WTC11 (cell line): Measurements from ENCODE around the gene MTCL1. TPM values are rescaled to one million over a fixed set of nuclear protein-coding genes. Genes with fewer than 3 reads are reported as not detected.

Source experiments
- ATAC-seq: fragments of 200-7000 bp; cut with Tn5 transposase; 2 replicates; pipeline ENCODE4 v1.10.0; 2021; ENCODE audit warnings: mild to moderate bottlenecking, moderate library complexity
- CTCF ChIA-PET: fragments of 300-600 bp; sonication (Branson Sonifier 250); formaldehyde crosslinking; loops from one replicate; lab custom pipeline; 2021; ENCODE audit warnings: antibody characterized with exemption; lab: Charles Lee
- POLR2A ChIA-PET: fragments of 350-600 bp; sonication (Branson Sonifier 250); formaldehyde crosslinking; loops from one replicate; lab custom pipeline; 2021; ENCODE audit warnings: antibody characterized with exemption; lab: Charles Lee
- DNase-seq: peaks from one replicate; pipeline ENCODE4 v3.0.0; 2021; ENCODE audit warnings: low spot score
- H3K27ac Mint-ChIP-seq: 2 replicates; pipeline ENCODE4 v1.8.0; 2021; ENCODE audit warnings: mixed read lengths
- H3K27me3 Mint-ChIP-seq: 2 replicates; pipeline ENCODE4 v1.8.0; 2021; ENCODE audit warnings: low read depth, mild to moderate bottlenecking, moderate library complexity, mixed read lengths
- H3K36me3 Mint-ChIP-seq: 2 replicates; pipeline ENCODE4 v1.8.0; 2021; ENCODE audit warnings: mixed read lengths
- H3K4me1 Mint-ChIP-seq: 2 replicates; pipeline ENCODE4 v1.8.0; 2022; ENCODE audit warnings: mixed read lengths
- H3K4me3 Mint-ChIP-seq: 2 replicates; pipeline ENCODE4 v1.8.0; 2021; ENCODE audit warnings: mild to moderate bottlenecking, moderate library complexity, mixed read lengths
- H3K9me3 Mint-ChIP-seq: 2 replicates; pipeline ENCODE4 v1.8.0; 2021; ENCODE audit warnings: mixed read lengths
- CREM ChIP-seq: sonication (generic); formaldehyde crosslinking; IDR thresholded peaks from 2 replicates; pipeline ENCODE4 v1.8.1; 2022; ENCODE audit warnings: mild to moderate bottlenecking, missing genetic modification reagents, moderate library complexity
- FOXJ3 ChIP-seq: sonication (generic); formaldehyde crosslinking; IDR thresholded peaks from 2 replicates; pipeline ENCODE4 v1.9.0; 2021; ENCODE audit warnings: missing genetic modification reagents, mild to moderate bottlenecking, borderline replicate concordance
- FOXP1 ChIP-seq: sonication (generic); formaldehyde crosslinking; IDR thresholded peaks from 2 replicates; pipeline ENCODE4 v1.8.0; 2022; ENCODE audit warnings: missing genetic modification reagents, mild to moderate bottlenecking, moderate library complexity, borderline replicate concordance
- JUN ChIP-seq: sonication (generic); formaldehyde crosslinking; IDR thresholded peaks from 2 replicates; pipeline ENCODE4 v1.8.0; 2023; ENCODE audit warnings: mild to moderate bottlenecking, missing genetic modification reagents
- NFATC4 ChIP-seq: fragments of 250-450 bp; sonication (Bioruptor Pico); IDR thresholded peaks from 2 replicates; pipeline ENCODE4 v1.9.0; 2021; ENCODE audit warnings: mild to moderate bottlenecking
- RELA ChIP-seq: sonication (generic); formaldehyde crosslinking; IDR thresholded peaks from 2 replicates; pipeline ENCODE4 v1.8.1; 2022; ENCODE audit warnings: missing genetic modification reagents, mild to moderate bottlenecking, borderline replicate concordance
- SOX15 ChIP-seq: fragments of 250-450 bp; sonication (Bioruptor Pico); IDR thresholded peaks from 2 replicates; pipeline ENCODE4 v1.9.0; 2021; ENCODE audit warnings: mild to moderate bottlenecking
- ZBTB21 ChIP-seq: sonication (generic); formaldehyde crosslinking; IDR thresholded peaks from 2 replicates; pipeline ENCODE4 v1.8.1; 2023; ENCODE audit warnings: mild to moderate bottlenecking, missing genetic modification reagents, borderline replicate concordance
- ZNF317 ChIP-seq: sonication (generic); formaldehyde crosslinking; IDR thresholded peaks from 2 replicates; pipeline ENCODE4 v1.8.1; 2023; ENCODE audit warnings: low read depth, mild to moderate bottlenecking, moderate library complexity, missing genetic modification reagents, borderline replicate concordance
- ZNF396 ChIP-seq: fragments of 250-450 bp; sonication (Bioruptor Pico); IDR thresholded peaks from 2 replicates; pipeline ENCODE4 v1.8.0; 2021; ENCODE audit warnings: mild to moderate bottlenecking, moderate library complexity, borderline replicate concordance
- total RNA-seq: library from RNA; stranded (reverse); gene quantifications from 3 replicates; pipeline ENCODE4 v1.2.3, GENCODE V29; 2021
- TF ChIP-seq, protein P1 (sequence below): fragments of 250-450 bp; sonication (Bioruptor Pico); IDR thresholded peaks from 2 replicates; pipeline ENCODE4 v2.1.2; 2022; ENCODE audit warnings: mild to moderate bottlenecking, moderate library complexity
- TF ChIP-seq, protein P2 (sequence below): fragments of 250-450 bp; sonication (Bioruptor Pico); IDR thresholded peaks from 2 replicates; pipeline ENCODE4 v1.9.0; 2021; ENCODE audit warnings: moderate library complexity, mild to moderate bottlenecking, inconsistent platforms, borderline replicate concordance
- TF ChIP-seq, protein P3 (sequence below): sonication (generic); formaldehyde crosslinking; IDR thresholded peaks from 2 replicates; pipeline ENCODE4 v1.8.1; 2023; ENCODE audit warnings: mild to moderate bottlenecking, missing genetic modification reagents, moderate library complexity
- TF ChIP-seq, protein P4 (sequence below): sonication (generic); formaldehyde crosslinking; IDR thresholded peaks from 2 replicates; pipeline ENCODE4 v1.8.0; 2022; ENCODE audit warnings: missing genetic modification reagents
- TF ChIP-seq, protein P5 (sequence below): sonication (generic); formaldehyde crosslinking; IDR thresholded peaks from 2 replicates; pipeline ENCODE4 v1.8.1; 2023; ENCODE audit warnings: mild to moderate bottlenecking, missing genetic modification reagents, borderline replicate concordance
- TF ChIP-seq, protein P6 (sequence below): fragments of 250-450 bp; sonication (Bioruptor Pico); conservative IDR thresholded peaks from 2 replicates; pipeline ENCODE4 v1.9.0; 2021; ENCODE audit warnings: mild to moderate bottlenecking
- TF ChIP-seq, protein P7 (sequence below): sonication (generic); formaldehyde crosslinking; IDR thresholded peaks from 2 replicates; pipeline ENCODE4 v1.8.1; 2022; ENCODE audit warnings: low read depth, missing genetic modification reagents, borderline replicate concordance

MTCL1 gene
- total RNA-seq, 1 experiment from 2014 or later = 64.3 TPM

DNA sequence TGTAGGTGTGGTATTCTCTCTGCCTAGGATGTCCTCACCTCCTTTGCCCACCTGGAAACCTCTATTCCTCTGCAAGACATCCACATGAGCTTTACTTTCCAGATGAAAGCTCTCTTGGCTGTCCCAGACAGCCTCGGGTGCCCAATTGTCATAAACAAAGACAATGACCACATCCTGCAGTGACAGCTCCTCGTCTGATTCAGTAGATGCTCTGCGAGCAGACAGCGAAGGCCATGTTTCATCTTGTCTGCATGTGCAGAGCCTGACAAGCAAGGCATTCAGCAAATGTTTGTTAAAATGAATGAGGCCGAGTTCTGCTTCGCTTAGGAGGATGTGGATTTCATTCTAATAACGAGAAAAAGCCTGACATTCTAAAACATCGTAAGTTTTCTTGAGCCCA, 150.9 kb downstream of the MTCL1 start:
- H3K4me3 Mint-ChIP-seq = no peak overlapping the region
- TF ChIP-seq, protein P1, sequence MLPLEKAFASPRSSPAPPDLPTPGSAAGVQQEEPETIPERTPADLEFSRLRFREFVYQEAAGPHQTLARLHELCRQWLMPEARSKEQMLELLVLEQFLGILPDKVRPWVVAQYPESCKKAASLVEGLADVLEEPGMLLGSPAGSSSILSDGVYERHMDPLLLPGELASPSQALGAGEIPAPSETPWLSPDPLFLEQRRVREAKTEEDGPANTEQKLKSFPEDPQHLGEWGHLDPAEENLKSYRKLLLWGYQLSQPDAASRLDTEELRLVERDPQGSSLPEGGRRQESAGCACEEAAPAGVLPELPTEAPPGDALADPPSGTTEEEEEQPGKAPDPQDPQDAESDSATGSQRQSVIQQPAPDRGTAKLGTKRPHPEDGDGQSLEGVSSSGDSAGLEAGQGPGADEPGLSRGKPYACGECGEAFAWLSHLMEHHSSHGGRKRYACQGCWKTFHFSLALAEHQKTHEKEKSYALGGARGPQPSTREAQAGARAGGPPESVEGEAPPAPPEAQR (CRISPR knock-in tag) = no peak
- TF ChIP-seq RELA (CRISPR knock-in tag) (no peak), ZNF396 (CRISPR knock-in tag) (no peak), FOXP1 (CRISPR knock-in tag) (no peak), ZNF317 (CRISPR knock-in tag) (no peak)
- TF ChIP-seq, protein P2, sequence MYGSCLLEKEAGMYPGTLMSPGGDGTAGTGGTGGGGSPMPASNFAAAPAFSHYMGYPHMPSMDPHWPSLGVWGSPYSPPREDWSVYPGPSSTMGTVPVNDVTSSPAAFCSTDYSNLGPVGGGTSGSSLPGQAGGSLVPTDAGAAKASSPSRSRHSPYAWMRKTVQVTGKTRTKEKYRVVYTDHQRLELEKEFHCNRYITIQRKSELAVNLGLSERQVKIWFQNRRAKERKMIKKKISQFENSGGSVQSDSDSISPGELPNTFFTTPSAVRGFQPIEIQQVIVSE (CRISPR knock-in tag) = no peak
- TF ChIP-seq, protein P3, sequence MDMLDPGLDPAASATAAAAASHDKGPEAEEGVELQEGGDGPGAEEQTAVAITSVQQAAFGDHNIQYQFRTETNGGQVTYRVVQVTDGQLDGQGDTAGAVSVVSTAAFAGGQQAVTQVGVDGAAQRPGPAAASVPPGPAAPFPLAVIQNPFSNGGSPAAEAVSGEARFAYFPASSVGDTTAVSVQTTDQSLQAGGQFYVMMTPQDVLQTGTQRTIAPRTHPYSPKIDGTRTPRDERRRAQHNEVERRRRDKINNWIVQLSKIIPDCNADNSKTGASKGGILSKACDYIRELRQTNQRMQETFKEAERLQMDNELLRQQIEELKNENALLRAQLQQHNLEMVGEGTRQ (CRISPR knock-in tag) = no peak
- TF ChIP-seq, protein P4, sequence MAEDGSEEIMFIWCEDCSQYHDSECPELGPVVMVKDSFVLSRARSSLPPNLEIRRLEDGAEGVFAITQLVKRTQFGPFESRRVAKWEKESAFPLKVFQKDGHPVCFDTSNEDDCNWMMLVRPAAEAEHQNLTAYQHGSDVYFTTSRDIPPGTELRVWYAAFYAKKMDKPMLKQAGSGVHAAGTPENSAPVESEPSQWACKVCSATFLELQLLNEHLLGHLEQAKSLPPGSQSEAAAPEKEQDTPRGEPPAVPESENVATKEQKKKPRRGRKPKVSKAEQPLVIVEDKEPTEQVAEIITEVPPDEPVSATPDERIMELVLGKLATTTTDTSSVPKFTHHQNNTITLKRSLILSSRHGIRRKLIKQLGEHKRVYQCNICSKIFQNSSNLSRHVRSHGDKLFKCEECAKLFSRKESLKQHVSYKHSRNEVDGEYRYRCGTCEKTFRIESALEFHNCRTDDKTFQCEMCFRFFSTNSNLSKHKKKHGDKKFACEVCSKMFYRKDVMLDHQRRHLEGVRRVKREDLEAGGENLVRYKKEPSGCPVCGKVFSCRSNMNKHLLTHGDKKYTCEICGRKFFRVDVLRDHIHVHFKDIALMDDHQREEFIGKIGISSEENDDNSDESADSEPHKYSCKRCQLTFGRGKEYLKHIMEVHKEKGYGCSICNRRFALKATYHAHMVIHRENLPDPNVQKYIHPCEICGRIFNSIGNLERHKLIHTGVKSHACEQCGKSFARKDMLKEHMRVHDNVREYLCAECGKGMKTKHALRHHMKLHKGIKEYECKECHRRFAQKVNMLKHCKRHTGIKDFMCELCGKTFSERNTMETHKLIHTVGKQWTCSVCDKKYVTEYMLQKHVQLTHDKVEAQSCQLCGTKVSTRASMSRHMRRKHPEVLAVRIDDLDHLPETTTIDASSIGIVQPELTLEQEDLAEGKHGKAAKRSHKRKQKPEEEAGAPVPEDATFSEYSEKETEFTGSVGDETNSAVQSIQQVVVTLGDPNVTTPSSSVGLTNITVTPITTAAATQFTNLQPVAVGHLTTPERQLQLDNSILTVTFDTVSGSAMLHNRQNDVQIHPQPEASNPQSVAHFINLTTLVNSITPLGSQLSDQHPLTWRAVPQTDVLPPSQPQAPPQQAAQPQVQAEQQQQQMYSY (CRISPR knock-in tag) = no peak
- TF ChIP-seq, protein P5, sequence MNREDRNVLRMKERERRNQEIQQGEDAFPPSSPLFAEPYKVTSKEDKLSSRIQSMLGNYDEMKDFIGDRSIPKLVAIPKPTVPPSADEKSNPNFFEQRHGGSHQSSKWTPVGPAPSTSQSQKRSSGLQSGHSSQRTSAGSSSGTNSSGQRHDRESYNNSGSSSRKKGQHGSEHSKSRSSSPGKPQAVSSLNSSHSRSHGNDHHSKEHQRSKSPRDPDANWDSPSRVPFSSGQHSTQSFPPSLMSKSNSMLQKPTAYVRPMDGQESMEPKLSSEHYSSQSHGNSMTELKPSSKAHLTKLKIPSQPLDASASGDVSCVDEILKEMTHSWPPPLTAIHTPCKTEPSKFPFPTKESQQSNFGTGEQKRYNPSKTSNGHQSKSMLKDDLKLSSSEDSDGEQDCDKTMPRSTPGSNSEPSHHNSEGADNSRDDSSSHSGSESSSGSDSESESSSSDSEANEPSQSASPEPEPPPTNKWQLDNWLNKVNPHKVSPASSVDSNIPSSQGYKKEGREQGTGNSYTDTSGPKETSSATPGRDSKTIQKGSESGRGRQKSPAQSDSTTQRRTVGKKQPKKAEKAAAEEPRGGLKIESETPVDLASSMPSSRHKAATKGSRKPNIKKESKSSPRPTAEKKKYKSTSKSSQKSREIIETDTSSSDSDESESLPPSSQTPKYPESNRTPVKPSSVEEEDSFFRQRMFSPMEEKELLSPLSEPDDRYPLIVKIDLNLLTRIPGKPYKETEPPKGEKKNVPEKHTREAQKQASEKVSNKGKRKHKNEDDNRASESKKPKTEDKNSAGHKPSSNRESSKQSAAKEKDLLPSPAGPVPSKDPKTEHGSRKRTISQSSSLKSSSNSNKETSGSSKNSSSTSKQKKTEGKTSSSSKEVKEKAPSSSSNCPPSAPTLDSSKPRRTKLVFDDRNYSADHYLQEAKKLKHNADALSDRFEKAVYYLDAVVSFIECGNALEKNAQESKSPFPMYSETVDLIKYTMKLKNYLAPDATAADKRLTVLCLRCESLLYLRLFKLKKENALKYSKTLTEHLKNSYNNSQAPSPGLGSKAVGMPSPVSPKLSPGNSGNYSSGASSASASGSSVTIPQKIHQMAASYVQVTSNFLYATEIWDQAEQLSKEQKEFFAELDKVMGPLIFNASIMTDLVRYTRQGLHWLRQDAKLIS (CRISPR knock-in tag) = no peak
- ATAC-seq (no peak), DNase-seq (no peak)
- no peak overlapping the region for H3K27ac Mint-ChIP-seq
- no peaks in the 10 kb centered on the region for H3K36me3 Mint-ChIP-seq
- H3K9me3 Mint-ChIP-seq = no peaks in the 10 kb centered on the region
- H3K4me1 Mint-ChIP-seq = peaks cover 16% of the 10 kb centered on the region
- H3K27me3 Mint-ChIP-seq = no peaks in the 10 kb centered on the region
- ChIA-PET POLR2A (no interaction called here), CTCF (interaction anchor here (1.2 to 1.5 kb wide), 3 partner anchors 15 to 149 kb away, joined by 3 to 4 read pairs (median 4); no protein-coding TSS in a partner anchor)

DNA sequence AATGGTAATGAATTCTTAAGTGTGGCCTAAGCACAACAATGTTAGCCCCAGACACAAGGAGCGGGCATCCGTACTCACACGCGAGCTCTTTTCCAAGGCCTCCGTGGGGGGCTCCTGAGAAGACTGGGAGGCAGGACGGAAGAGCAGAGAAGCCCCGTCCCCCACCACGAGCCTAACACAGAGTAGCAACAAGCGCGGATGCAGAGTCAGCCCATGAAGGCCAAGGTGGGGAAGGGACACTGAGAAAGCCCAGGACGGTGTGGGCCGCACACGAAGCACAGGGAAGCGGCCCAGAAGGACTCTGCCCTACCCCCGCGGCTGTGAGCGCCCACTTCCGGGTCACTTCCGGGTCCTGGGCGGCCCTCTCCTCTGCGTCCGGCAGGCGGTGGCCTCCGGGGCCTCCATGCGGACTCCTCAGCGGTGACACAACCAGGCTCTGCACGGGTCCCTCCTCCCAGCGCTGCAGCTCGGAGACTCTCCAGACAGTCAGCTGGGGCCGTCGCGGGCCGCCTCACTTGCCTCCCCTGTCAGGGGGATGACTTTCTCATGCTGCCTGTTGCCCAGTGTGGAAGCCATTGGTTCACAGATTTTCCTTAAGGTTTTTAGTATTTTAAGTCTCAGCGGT, 151.5 kb downstream of the MTCL1 start:
- Mint-ChIP-seq H3K27me3 (no peaks in the 10 kb centered on the region), H3K27ac (no peak overlapping the region), H3K9me3 (no peaks in the 10 kb centered on the region), H3K36me3 (no peaks in the 10 kb centered on the region), H3K4me1 (peaks cover 16% of the 10 kb centered on the region), H3K4me3 (no peak overlapping the region)
- DNase-seq (peak; percentile 24), ATAC-seq (peak; percentile 65)
- POLR2A ChIA-PET = no interaction called here
- CTCF ChIA-PET = interaction anchor here (1.2 to 1.5 kb wide), 3 partner anchors 16 to 150 kb away, joined by 3 to 4 read pairs (median 4); no protein-coding TSS in a partner anchor
- TF ChIP-seq, protein P6, sequence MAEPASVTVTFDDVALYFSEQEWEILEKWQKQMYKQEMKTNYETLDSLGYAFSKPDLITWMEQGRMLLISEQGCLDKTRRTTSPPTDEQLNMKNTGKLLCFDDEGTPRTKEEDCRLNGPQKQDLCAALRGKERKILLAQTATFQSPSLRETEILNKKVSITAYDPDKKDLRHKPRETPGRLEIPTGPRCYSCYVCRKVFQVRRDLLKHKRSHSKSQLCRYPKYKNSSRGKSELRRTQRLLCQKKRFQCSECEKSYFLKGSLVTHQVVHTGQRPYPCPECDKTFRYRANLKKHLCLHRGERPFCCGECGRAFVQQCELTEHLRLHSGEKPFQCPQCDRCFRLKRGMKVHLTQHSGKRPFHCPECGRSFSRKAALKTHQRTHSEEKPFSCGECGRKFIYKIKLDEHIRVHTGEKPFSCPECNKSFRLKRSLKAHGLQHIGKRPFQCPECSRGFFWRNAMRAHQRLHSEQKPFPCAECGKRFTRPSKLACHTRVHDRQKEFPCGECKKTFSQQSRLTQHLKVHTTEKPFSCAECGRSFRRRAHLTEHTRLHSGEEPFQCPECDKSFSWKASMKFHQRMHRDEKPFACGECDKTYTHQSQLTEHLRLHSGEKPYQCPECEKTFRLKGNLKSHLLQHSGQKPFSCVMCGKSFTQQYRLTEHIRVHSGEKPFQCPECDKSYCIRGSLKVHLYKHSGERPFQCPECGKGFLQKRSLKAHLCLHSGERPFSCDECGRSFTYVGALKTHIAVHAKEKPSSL (CRISPR knock-in tag) = no peak
- no peak for TF ChIP-seq ZBTB21 (CRISPR knock-in tag)
- TF ChIP-seq, protein P7, sequence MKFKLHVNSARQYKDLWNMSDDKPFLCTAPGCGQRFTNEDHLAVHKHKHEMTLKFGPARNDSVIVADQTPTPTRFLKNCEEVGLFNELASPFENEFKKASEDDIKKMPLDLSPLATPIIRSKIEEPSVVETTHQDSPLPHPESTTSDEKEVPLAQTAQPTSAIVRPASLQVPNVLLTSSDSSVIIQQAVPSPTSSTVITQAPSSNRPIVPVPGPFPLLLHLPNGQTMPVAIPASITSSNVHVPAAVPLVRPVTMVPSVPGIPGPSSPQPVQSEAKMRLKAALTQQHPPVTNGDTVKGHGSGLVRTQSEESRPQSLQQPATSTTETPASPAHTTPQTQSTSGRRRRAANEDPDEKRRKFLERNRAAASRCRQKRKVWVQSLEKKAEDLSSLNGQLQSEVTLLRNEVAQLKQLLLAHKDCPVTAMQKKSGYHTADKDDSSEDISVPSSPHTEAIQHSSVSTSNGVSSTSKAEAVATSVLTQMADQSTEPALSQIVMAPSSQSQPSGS (CRISPR knock-in tag) = no peak
- TF ChIP-seq NFATC4 (CRISPR knock-in tag) = no peak
- no peak for TF ChIP-seq CREM (CRISPR knock-in tag)
- TF ChIP-seq SOX15 (CRISPR knock-in tag) = no peak
- no peak for TF ChIP-seq FOXJ3 (CRISPR knock-in tag)
- no peak for TF ChIP-seq JUN
